Esophagus squamous epithelium (tissue), 5 donors: ENCODE measurements around the gene PRKAG1. TPM values are rescaled to one million over a fixed set of nuclear protein-coding genes. Genes with fewer than 3 reads are reported as not detected.

Source experiments
- DNase-seq: peaks from one replicate; lab custom pipeline; 2025; lab: John Stamatoyannopoulos, UW
- H3K27ac ChIP-seq, 4 donors: fragments of 200-600 bp; sonication (generic); one replicate each; pipeline ENCODE4 v1.5.1; 2016 to 2019; ENCODE audit warnings: mild to moderate bottlenecking in 1 of 4
- H3K27me3 ChIP-seq, 4 donors: fragments of 200-600 bp; sonication (generic); 1 replicate in 3 of 4; 2 replicates in 1 of 4; pipeline versions ENCODE4 v1.5.1 to v1.6.0; 2017 to 2021; ENCODE audit warnings: antibody characterized with exemption in 1 of 4
- H3K36me3 ChIP-seq, 3 donors: fragments of 200-600 bp; sonication (generic); one replicate each; pipeline ENCODE4 v1.5.1; 2016 to 2019
- H3K4me1 ChIP-seq, 3 donors: fragments of 200-600 bp; sonication (generic); one replicate each; pipeline ENCODE4 v1.5.1; 2017 to 2019
- H3K4me3 ChIP-seq, 4 donors: fragments of 200-600 bp; sonication (generic); 1 replicate in 3 of 4; 2 replicates in 1 of 4; pipeline ENCODE4 v1.5.1; 2016 to 2019; ENCODE audit warnings: mild to moderate bottlenecking in 2 of 4, moderate library complexity in 1 of 4
- H3K9me3 ChIP-seq, 3 donors: fragments of 200-600 bp; sonication (generic); one replicate each; pipeline ENCODE4 v1.5.1; 2016 to 2019
- CTCF ChIP-seq, 6 experiments: fragments of 450-650 bp in 4 of 6; fragments of 200-600 bp in 2 of 6; sonication (generic) in 2 of 6; IDR thresholded peaks; one replicate each; pipeline ENCODE4 v1.5.1; 2016 to 2019; ENCODE audit warnings: antibody characterized with exemption in 6 of 6, mild to moderate bottlenecking in 4 of 6, moderate library complexity in 4 of 6
- POLR2A ChIP-seq, 4 donors: fragments of 450-650 bp; IDR thresholded peaks; one replicate each; pipeline ENCODE4 v1.6.1; 2017; ENCODE audit warnings: antibody characterized with exemption in 4 of 4, mild to moderate bottlenecking in 4 of 4, moderate library complexity in 3 of 4
- WGBS, 2 donors: methylation state at CpG; one replicate each; pipeline ENCODE4 v1.1.5; 2018; 5-methylcytosine and 5-hydroxymethylcytosine counted together
- intact Hi-C: fragments of 100-400 bp; cut with DNase I; formaldehyde crosslinking; loops from one replicate; pipeline ENCODE4 v1.15.0; 2022
- total RNA-seq, 4 donors: library from RNA; depleted of rRNA; stranded (reverse); fragments of >200 nt; gene quantifications; one replicate each; pipeline ENCODE4 v1.1.0, GENCODE V29; 2016
- donor health status: DM: yes; HTN: yes; CAD: no.

PRKAG1 gene
- total RNA-seq, 4 donors from 2014 or later, result 31.9 to 58.6 (median 47.8) TPM

GRCh38 chr12:49036029-49036428 lies 17.5 kb upstream of the PRKAG1 start:
- H3K36me3 ChIP-seq, result peaks cover 79 to 100% (median 86%) of the 10 kb centered on the region in 3 donors
- no peaks in the 10 kb centered on the region for H3K27me3 ChIP-seq
- WGBS, 2 donors, result 74 to 88% methylated on average over 4 of the region's 4 CpGs
- intact Hi-C loops, result no loop called here
- H3K27ac ChIP-seq, result no peak overlapping the region
- no peak for DNase-seq
- TF ChIP-seq POLR2A (IDR thresholded peaks at IDR 0.05) (no peak), CTCF (IDR thresholded peaks at IDR 0.05) (no peak)
- no peaks in the 10 kb centered on the region for H3K4me1 ChIP-seq
- no peak overlapping the region for H3K4me3 ChIP-seq
- no peaks in the 10 kb centered on the region for H3K9me3 ChIP-seq

- intact Hi-C loops, result no loop called here
- H3K36me3 ChIP-seq, result peaks cover 75 to 100% (median 75%) of the 10 kb centered on the region in 3 donors
- H3K9me3 ChIP-seq, result no peaks in the 10 kb centered on the region
- DNase-seq, result no peak
- TF ChIP-seq POLR2A (IDR thresholded peaks at IDR 0.05), result no peak
- WGBS, 2 donors, result no CpG with 5 or more reads among the region's 4 CpGs
- no peaks in the 10 kb centered on the region for H3K4me1 ChIP-seq
- H3K4me3 ChIP-seq, result no peak overlapping the region
- no peak overlapping the region for H3K27ac ChIP-seq
- H3K27me3 ChIP-seq, result no peaks in the 10 kb centered on the region
Observed at GRCh38 chr12:49034286-49034622, 15.7 kb upstream of the PRKAG1 start.

GRCh38 chr12:49033611-49034285 lies 15.2 kb upstream of the PRKAG1 start:
- Histone ChIP-seq H3K4me3 (no peak overlapping the region), H3K27me3 (no peaks in the 10 kb centered on the region), H3K36me3 (peaks cover 75 to 100% (median 75%) of the 10 kb centered on the region in 3 donors), H3K4me1 (no peaks in the 10 kb centered on the region), H3K9me3 (no peaks in the 10 kb centered on the region), H3K27ac (no peak overlapping the region)
- 64 to 76% methylated on average over 6 to 8 of the region's 12 CpGs for WGBS, 2 donors
- no peak for DNase-seq
- intact Hi-C loops, result no loop called here
- no peak for TF ChIP-seq POLR2A (IDR thresholded peaks at IDR 0.05)
- no peak for TF ChIP-seq CTCF (IDR thresholded peaks at IDR 0.05)

- Histone ChIP-seq H3K4me1 (no peaks in the 10 kb centered on the region), H3K4me3 (no peak overlapping the region), H3K9me3 (no peaks in the 10 kb centered on the region), H3K36me3 (peaks cover 74 to 100% (median 75%) of the 10 kb centered on the region in 3 donors), H3K27ac (no peak overlapping the region), H3K27me3 (no peaks in the 10 kb centered on the region)
- no peak for DNase-seq
- TF ChIP-seq POLR2A (IDR thresholded peaks at IDR 0.05) (no peak), CTCF (IDR thresholded peaks at IDR 0.05) (no peak)
- WGBS, 2 donors, result 60% methylated on average over 1 of the region's 3 CpGs; no CpG with 5 or more reads in 1 of the 2 donors
- intact Hi-C loops, result no loop called here
Observed at GRCh38 chr12:49032679-49033447, 14.3 kb upstream of the PRKAG1 start.

GRCh38 chr12:49032276-49032675 lies 13.7 kb upstream of the PRKAG1 start:
- TF ChIP-seq POLR2A (IDR thresholded peaks at IDR 0.05), result no peak
- no peak for TF ChIP-seq CTCF (IDR thresholded peaks at IDR 0.05)
- H3K9me3 ChIP-seq, result no peaks in the 10 kb centered on the region
- H3K4me1 ChIP-seq, result no peaks in the 10 kb centered on the region
- no peaks in the 10 kb centered on the region for H3K27me3 ChIP-seq
- no peak for DNase-seq
- peaks cover 74 to 100% (median 75%) of the 10 kb centered on the region in 3 donors for H3K36me3 ChIP-seq
- intact Hi-C loops, result no loop called here
- no peak overlapping the region for H3K27ac ChIP-seq
- H3K4me3 ChIP-seq, result no peak overlapping the region
- no CpG with 5 or more reads among the region's 4 CpGs for WGBS, 2 donors
